HG03135 (cell line): ENCODE data around the gene DEFB119.
"Not testable (repeated sequence)": the region's sequence is repeated elsewhere in the genome, so short reads cannot be mapped to it uniquely, and the experiment has no call there.

Source experiments
- ATAC-seq: cut with Tn5 transposase; IDR thresholded peaks from one replicate; pipeline ENCODE4 v1.9.1; 2021; ENCODE audit warnings: mild to moderate bottlenecking, moderate library complexity; ENCODE audit not compliant: unreplicated experiment

DEFB119 gene

DNA sequence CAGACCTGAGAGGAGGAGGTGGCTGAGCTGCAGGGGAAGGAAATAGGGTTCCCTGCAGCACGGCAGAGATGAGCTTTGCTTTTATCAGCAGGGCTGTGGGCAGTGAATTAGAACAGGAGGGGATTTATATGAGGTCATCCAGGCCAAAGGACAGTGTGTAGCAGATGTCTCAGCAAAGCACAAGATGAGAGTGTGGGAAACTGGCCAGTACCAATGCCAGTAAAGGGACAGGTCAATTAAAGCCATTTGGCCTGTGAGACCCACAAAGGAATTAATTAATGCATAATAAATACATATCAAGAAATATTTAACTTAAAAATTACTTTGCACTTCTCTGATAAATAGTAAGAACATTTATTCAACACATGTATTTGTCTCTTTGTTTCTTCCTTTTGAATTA is at the start of gene DEFB119:
TSS of gene DEFB119 (minus strand) at position 101 of the 400 bp plus-strand sequence. CDS start 107 bp downstream, outside the sequence.
- ATAC-seq: no peak

- ATAC-seq: no peak
These were observed 40.3 kb upstream of the DEFB119 start for GRCh38 chr20:31430568-31431115.

DNA sequence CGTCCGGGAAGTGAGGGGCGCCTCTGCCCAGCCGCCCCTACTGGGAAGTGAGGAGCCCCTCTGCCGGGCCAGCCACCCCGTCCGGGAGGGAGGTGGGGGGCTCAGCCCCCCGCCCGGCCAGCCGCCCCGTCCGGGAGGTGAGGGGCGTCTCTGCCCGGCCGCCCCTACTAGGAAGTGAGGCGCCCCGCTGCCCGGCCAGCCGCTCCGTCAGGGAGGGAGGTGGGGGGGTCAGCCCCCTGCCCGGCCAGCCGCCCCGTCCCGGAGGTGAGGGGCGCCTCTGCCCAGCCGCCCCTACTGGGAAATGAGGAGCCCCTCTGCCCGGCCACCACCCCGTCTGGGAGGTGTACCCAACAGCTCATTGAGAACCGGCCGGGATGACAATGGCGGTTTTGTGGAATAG is 37.2 kb upstream of the DEFB119 start:
- not testable (repeated sequence) for ATAC-seq

- ATAC-seq: not testable (repeated sequence)
These were observed 36.6 kb upstream of the DEFB119 start for GRCh38 chr20:31426891-31427551.

DNA sequence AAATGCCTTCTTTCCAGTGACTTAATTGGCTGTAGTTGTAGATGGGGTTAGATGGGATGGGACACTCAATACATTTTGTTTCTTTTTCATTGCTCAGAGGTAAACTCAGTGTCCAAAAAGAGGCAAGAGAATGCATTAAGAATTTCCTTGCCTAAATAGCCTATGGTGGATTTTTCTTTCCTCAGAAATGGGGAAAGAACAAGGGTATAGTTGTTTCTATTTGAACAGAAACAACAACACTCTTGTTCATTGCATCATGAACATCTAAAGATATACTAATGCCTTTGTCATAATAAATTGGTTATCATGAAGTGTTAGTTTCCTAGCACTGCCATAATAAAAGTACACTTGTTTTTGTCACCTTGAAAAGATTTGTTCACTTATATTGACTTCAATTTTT is 35.4 kb upstream of the DEFB119 start:
- no peak for ATAC-seq

DNA sequence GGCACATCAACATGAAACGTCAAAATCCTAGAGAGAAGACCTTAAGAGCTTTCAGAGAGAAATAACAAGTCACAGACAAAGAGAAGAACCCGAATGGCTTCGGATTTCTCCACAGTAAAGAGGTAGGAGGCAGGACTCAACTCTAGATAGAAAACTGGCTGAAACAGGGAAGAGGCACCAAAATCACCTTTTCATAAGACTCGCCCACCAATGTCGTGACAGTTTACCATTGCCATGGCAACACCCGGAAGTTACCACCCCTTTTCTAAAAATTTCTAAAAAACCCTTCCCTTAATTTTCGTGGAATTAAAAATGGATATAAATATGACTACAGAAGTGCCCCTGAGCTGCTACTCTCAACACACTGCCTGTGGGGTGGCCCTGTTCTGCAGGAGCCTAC is 27.9 kb upstream of the DEFB119 start:
- ATAC-seq: no peak

DNA sequence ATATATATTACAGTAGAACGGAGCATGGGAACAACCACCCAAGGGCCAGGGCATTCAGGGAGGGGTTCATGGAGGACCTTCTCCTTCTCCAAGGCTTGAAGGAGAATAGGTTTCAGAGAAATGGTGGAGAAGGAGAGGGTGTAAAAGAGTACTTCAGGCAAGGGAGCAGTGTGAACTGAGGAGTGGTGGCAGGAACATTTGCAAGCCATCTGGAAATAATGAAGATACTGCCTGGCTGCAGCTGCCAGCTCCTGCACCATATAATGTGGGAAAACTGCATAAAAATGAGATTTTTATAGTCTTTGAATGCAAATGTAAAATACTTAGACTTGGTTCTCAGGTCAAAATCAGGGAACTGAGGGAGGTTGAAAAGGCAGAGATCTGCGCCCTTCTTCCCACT is 25.3 kb upstream of the DEFB119 start:
- ATAC-seq: no peak

DNA sequence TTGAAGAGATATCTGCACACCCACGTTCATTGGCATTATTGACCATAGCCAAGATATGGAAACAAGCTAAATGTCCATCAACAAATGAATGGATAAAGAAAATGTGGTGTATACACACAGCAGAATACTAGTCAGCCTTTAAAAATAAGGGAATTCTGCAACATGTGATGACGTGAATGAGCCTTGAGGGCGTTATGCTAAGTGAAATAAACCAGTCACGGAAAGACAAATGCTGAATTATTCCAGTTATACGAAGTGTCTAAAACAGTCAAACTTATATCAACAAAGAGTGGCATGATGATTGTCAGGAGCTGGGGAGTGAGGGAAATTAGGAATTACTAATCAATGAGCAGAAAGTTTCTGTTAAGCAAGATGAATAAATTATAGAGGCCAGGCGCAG is 24.0 kb upstream of the DEFB119 start:
- ATAC-seq: no peak

- ATAC-seq: no peak
These were observed 19.6 kb upstream of the DEFB119 start for GRCh38 chr20:31410011-31410410.

DNA sequence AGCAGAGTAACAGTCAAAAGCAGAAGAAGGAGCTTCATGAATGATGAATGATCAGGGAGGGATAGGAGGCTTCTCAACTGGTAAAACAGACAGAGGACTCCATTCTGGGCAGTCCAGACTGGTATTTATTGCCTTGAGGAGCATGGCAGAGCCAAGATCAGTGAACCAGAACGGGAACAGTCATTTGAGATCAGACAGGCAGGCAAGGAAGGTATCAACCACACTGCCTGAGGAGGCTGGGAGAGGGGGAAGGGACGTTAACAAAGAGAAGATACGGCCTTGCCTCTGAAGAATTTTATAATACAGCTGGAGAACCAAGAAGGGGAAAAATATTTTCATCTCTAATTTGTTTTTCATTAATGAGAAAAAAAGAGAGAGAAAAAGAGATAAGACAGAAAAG is 15.7 kb upstream of the DEFB119 start, which contains the start of gene DEFB121:
TSS of gene DEFB121 (minus strand) at position 101 of the 400 bp plus-strand sequence. CDS start at position 38, 63 bp downstream.
- no peak for ATAC-seq

GRCh38 chr20:31403886-31404285 is 13.5 kb upstream of the DEFB119 start:
- ATAC-seq: no peak

DNA sequence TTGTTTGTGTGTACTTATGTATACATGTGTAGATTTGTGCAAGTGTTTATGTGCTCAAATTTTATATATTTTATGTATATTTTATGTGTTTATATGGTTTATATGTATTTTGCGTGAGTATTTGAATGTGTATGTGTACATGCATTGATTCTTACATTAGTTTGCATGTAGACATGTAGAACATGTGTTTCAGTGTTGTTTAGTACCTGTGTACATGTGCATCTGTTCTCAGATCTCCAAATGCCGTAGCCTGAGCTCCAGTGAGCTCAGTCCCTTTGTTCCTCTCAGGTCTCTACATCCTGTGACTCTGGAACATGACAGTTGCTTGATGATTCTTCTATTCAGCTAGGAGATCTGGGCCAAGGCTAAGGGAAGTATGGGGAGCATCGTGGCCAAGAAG is 4.5 kb upstream of the DEFB119 start:
- ATAC-seq: no peak

DNA sequence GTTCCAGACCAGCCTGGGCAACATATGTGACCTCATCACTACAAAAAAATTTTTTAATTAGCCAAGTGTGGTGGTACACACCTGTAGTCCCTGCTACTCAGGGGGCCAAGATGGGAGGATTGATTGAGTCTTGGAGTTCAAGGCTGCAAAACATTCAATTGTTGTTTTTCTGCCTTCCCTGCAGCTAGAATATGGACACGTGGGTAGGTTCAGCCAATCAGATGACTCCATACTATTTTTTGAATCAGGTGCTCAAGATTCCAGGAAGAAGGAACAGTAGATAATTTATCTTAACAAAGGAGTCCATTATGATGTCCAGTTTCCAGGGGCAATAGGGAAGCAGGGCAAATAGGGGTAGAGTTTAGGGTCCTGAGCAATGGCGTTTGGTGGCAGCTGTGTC is 2.4 kb upstream of the DEFB119 start:
- ATAC-seq: no peak

DNA sequence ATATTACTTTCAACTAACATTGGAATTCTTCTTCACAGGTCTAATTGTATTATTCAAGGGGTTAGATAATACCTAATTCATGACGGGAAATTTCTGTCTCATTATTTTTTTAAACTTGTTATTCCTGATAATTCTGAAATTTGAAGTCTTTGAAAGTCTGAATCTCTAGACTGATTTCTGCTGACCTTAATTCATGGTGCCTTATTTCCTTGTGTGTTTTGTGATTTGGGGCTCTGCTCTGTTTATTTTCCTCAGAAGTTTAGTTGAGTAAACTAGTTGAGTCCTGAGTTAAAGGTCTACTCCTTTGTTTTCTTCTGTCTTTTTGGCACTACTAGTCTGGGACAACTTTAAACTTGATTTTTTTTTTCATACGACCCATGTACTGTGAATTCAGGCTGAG is 16.0 kb downstream of the DEFB119 start:
- no peak for ATAC-seq

DNA sequence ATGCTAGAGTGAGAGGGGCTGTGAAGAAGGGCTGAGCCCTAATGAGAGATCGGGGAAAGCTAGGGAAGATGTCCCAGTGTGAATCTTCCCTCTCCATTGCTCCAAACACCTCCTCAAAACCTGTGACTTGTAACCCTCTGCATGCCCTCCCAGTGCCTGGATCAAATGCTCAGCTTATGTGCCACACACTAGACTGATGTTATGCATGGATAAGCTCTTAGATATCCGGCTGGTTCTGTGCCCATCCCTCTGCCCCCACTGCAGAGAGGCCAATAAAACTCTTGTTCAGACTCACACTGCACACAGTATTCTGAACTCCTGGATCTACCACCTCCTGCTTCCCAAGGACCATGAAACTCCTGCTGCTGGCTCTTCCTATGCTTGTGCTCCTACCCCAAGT is 22.1 kb downstream of the DEFB119 start, which contains the start of gene DEFB118:
TSS of gene DEFB118 (plus strand) at position 301 of the 400 bp plus-strand sequence. CDS start at position 351, 50 bp downstream.
- ATAC-seq: no peak

DNA sequence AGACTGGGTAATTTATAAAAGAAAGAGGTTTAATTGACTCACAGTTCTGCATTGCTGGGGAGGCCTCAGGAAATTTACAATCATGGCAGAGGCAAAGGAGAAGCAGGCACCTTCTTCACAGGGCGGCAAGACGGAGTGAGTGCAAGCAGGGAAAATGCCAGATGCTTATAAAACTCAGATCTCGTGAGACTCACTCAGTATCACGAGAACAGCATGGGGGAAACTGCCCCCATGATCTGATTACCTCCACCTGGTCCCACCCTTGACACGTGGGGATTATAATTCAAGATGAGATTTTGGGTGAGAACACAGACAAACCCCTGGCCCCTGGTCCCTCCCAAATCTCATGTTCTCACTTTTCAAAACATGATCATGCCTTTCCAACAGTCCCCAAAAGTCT is 26.1 kb downstream of the DEFB119 start:
- not testable (repeated sequence) for ATAC-seq

DNA sequence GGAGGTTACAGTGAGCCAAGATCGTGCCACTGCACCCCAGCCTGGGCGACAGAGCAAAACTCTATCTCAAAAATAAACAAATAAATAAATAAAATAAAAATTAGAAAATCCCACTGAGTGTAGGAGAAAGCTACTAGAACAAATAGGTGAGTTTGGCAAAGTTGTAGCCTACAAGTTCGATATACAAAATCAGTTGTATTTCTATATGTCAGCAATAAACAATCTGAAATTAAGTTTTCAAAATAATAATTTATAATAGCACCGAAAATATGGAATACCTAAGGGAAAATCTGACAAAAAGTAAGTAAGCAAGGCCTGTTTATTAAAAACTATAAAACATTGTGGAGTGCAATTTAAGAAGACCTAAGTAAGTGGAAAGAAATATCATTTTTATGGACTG is 27.1 kb downstream of the DEFB119 start:
- no peak for ATAC-seq

DNA sequence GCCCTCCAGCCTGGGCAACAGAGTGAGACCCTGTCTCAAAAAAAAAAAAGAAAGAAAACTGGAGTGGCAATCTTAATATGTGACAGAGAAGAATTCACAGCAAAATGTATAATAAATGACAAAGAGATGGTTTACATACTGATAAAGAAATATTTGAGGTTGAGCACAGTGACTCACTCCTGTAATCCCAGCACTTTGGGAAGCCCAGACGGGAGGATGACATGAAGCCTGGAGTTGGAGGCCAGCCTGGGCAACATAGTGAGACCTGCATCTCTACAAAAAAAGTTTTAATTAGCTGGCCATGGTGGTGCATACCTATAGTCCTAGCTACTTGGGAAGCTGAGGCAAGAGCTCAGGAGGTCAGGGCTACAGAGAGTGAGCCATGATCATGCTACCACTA is 34.4 kb downstream of the DEFB119 start:
- no peak for ATAC-seq

GRCh38 chr20:31341470-31341869 is 48.9 kb downstream of the DEFB119 start:
- ATAC-seq: no peak

DNA sequence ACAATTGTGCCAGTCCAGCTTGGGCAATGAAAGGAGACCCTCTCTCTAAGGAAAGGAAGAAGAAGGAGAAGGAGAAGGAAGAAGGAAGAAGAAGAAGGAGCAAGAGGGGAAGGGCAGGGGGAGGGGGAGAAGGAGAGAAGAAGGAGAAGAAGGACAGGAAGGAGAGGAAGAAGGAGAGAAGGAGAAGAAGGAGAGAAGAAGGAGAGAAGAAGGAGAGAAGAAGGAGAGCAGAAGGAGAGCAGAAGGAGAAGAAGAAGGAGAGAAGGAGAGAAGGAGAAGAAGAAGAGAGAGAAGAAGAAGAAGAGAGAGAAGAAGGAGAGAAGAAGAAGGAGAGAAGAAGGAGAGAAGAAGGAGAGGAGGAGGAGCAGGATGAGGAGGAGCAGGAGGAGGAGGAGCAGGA is 59.5 kb downstream of the DEFB119 start:
- no peak for ATAC-seq
